NT2/D1 (cell line): ENCODE results near the gene IRAK4.

Source experiments
- DNase-seq: peaks from one replicate; pipeline ENCODE4 v3.0.0-alpha.2; 2011; ENCODE audit warnings: low read depth, low spot score
- H3K27me3 ChIP-seq: 2 replicates; pipeline ENCODE4 v1.6.0; 2011; ENCODE audit warnings: mild to moderate bottlenecking; ENCODE audit not compliant: insufficient read length, insufficient read depth
- H3K36me3 ChIP-seq: 2 replicates; pipeline ENCODE4 v1.6.1; 2011; ENCODE audit warnings: mild to moderate bottlenecking, low read length, mixed read lengths; ENCODE audit not compliant: insufficient read depth, insufficient read length
- H3K4me1 ChIP-seq: 2 replicates; pipeline ENCODE4 v1.5.1; 2011; ENCODE audit not compliant: insufficient read depth, insufficient read length
- H3K4me3 ChIP-seq: 2 replicates; pipeline ENCODE4 v1.5.1; 2011; ENCODE audit warnings: low read depth; ENCODE audit not compliant: insufficient read length
- H3K9ac ChIP-seq: 2 replicates; pipeline ENCODE4 v1.6.0; 2011; ENCODE audit warnings: low read depth; ENCODE audit not compliant: insufficient read length
- H3K9me3 ChIP-seq: 2 replicates; pipeline ENCODE4 v1.5.1; 2011; ENCODE audit warnings: mild to moderate bottlenecking, low read length; ENCODE audit not compliant: insufficient read depth
- SUZ12 ChIP-seq: IDR thresholded peaks from 2 replicates; pipeline ENCODE4 v1.6.1; 2011; ENCODE audit not compliant: insufficient read length, insufficient read depth; ENCODE audit errors: extremely low read depth
- YY1 ChIP-seq: IDR thresholded peaks from 2 replicates; pipeline ENCODE4 v1.6.1; 2011; ENCODE audit not compliant: insufficient read length, insufficient read depth
- ZNF274 ChIP-seq: IDR thresholded peaks from 2 replicates; pipeline ENCODE4 v1.6.1; 2011; ENCODE audit warnings: mild to moderate bottlenecking, low read depth, low read length

The IRAK4 gene

DNA sequence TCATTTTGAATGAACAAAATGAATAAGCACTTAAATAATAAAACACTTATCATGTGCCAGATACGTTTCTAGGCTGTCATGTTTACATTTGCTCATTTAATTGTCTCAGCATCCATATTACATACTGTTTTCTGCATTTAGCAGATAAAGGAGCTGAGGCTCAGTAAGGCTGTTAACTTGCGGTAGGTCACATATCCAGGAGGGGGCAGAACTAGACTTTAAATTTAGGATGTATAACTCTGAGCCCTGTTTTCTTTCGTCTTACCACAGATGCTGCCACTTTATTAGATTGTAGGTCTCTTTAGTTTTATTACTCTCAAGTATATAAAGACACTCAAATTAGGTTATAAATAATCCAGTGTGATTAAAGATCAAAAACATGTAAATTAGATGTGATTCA lies 17.7 kb downstream of the IRAK4 start:
- Histone ChIP-seq H3K9ac (no peak overlapping the region), H3K36me3 (peaks cover 9% of the 10 kb centered on the region), H3K4me1 (no peaks in the 10 kb centered on the region), H3K27me3 (no peaks in the 10 kb centered on the region), H3K4me3 (no peak overlapping the region), H3K9me3 (no peaks in the 10 kb centered on the region)
- TF ChIP-seq YY1 (no peak), ZNF274 (no peak), SUZ12 (no peak)
- peak; percentile 22 for DNase-seq

DNA sequence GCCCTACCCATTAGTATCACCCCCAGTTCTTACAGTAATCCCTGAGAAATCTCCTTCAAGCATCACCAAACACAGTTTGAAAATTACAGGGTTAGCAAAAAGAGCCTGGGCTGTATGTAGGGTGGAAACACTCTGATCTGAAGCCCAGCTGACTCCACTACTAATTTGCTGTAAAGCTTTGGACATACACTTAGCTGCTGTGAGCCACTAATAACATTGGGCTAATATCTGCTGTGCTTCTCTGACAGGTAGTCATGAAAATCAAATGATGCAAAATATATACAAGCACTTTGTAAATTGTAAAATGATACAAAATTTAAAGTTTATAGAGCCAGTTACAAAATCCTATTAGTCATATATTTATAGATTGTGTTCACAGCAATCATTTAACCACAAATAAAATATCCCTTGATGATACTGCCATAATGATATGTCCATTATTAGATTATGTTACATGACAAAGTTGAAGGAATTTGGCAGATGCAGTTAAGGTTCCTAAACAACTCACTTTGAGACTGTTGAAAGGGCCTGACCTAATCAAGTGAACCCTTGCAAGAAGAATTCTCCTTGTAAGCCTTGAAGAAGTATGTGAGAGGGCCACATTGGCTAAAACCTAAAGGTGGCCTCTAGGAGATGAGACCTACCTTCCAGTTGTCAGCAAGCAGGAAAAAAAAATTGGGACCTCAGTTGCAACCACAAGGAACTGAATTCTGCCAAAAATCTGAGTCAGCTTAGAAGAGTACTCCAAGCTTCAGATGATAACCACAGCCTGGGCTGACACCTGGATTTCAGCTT lies 28.3 kb downstream of the IRAK4 start:
- no peak for TF ChIP-seq ZNF274
- no peak for TF ChIP-seq YY1
- no peak for TF ChIP-seq SUZ12
- H3K36me3 ChIP-seq, result peaks cover 9% of the 10 kb centered on the region

GRCh38 chr12:43789941-43790340 lies 31.2 kb downstream of the IRAK4 start:
- no peak for DNase-seq
- H3K4me3 ChIP-seq, result no peak overlapping the region
- H3K36me3 ChIP-seq, result peaks cover 11% of the 10 kb centered on the region
- no peaks in the 10 kb centered on the region for H3K27me3 ChIP-seq
- H3K9me3 ChIP-seq, result no peaks in the 10 kb centered on the region
- H3K9ac ChIP-seq, result no peak overlapping the region
- no peaks in the 10 kb centered on the region for H3K4me1 ChIP-seq
- TF ChIP-seq YY1 (no peak), SUZ12 (no peak), ZNF274 (no peak)

More for the DNA sequence above, 28.3 kb downstream of the IRAK4 start:
- H3K9me3 ChIP-seq, result no peaks in the 10 kb centered on the region
- H3K4me1 ChIP-seq, result no peaks in the 10 kb centered on the region
- H3K4me3 ChIP-seq, result no peak overlapping the region
- no peak overlapping the region for H3K9ac ChIP-seq
- no peaks in the 10 kb centered on the region for H3K27me3 ChIP-seq
- DNase-seq, result no peak

DNA sequence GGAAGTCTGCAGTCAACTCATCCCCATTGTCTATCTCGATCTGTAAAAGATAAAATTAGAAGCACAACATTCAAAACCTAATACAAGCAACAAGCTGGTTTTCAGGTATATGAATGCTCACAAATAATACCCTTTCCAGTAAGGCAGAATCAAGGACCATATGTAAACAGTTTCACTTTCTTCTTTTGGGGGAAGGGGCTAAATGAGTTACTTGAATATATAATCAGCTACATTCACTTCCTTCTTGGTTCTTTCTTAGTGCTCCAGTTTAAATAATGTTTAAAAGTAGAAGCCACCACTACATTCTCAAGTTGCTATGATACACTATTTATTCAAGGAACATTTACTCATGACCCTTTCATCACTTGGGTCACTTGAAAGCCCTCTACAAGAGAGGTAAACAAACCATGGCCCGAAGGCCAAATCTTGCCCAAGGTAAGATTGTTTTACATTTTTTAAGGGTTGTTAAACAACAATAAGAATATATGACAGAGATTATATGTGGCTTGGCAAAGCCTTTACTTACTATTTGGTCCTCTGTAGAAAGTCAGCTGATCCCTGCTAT lies 37.0 kb downstream of the IRAK4 start:
- TF ChIP-seq YY1 (no peak), ZNF274 (no peak), SUZ12 (no peak)
- DNase-seq, result no peak
- peaks cover 63% of the 10 kb centered on the region for H3K36me3 ChIP-seq
- H3K27me3 ChIP-seq, result no peaks in the 10 kb centered on the region
- H3K9me3 ChIP-seq, result no peaks in the 10 kb centered on the region
- no peak overlapping the region for H3K4me3 ChIP-seq
- H3K9ac ChIP-seq, result no peak overlapping the region
- no peaks in the 10 kb centered on the region for H3K4me1 ChIP-seq

- TF ChIP-seq ZNF274 (no peak), YY1 (no peak), SUZ12 (no peak)
- Histone ChIP-seq H3K9me3 (no peaks in the 10 kb centered on the region), H3K4me3 (no peak overlapping the region), H3K27me3 (no peaks in the 10 kb centered on the region), H3K36me3 (peaks cover 80% of the 10 kb centered on the region), H3K4me1 (no peaks in the 10 kb centered on the region), H3K9ac (no peak overlapping the region)
- DNase-seq, result no peak
Measured at GRCh38 chr12:43797561-43798217, 38.9 kb downstream of the IRAK4 start.

GRCh38 chr12:43805149-43805859 lies 46.6 kb downstream of the IRAK4 start:
- no peaks in the 10 kb centered on the region for H3K9me3 ChIP-seq
- no peak for DNase-seq
- H3K27me3 ChIP-seq, result no peaks in the 10 kb centered on the region
- TF ChIP-seq YY1 (no peak), SUZ12 (no peak), ZNF274 (no peak)
- H3K9ac ChIP-seq, result peak overlapping the region; percentile 96
- peak overlapping the region; percentile 95 for H3K4me3 ChIP-seq
- H3K4me1 ChIP-seq, result no peaks in the 10 kb centered on the region
- H3K36me3 ChIP-seq, result peaks cover 35% of the 10 kb centered on the region
